Effector memory CD8-positive, alpha-beta T cell (primary cell): ENCODE results near the gene CALY.
"Not testable (repeated sequence)": the region's sequence is repeated elsewhere in the genome, so short reads cannot be mapped to it uniquely, and the experiment has no call there.

ENCODE experiments used
- ATAC-seq: fragments of 150-1000 bp; cut with Tn5 transposase; replicated peaks from 2 replicates; pipeline ENCODE4 v1.10.0; 2021; ENCODE audit warnings: mild to moderate bottlenecking, moderate library complexity
- DNase-seq, 3 experiments: peaks; one replicate each; pipeline ENCODE4 v3.0.0; 2021
- H3K27ac Mint-ChIP-seq, 2 donors: one replicate each; pipeline ENCODE4 v1.8.0; 2022; ENCODE audit warnings: mild to moderate bottlenecking in 2 of 2, mixed read lengths in 2 of 2, moderate library complexity in 2 of 2
- H3K27me3 Mint-ChIP-seq, 2 donors: one replicate each; pipeline ENCODE4 v1.8.0; 2022; ENCODE audit warnings: mixed read lengths in 2 of 2
- H3K36me3 Mint-ChIP-seq: one replicate; pipeline ENCODE4 v1.8.0; 2022; ENCODE audit warnings: mild to moderate bottlenecking, moderate library complexity, mixed read lengths; ENCODE audit not compliant: insufficient read depth
- H3K4me1 Mint-ChIP-seq, 2 donors: one replicate each; pipeline ENCODE4 v1.8.0; 2022; ENCODE audit warnings: low read depth in 2 of 2, mixed read lengths in 2 of 2
- H3K4me3 Mint-ChIP-seq, 2 donors: one replicate each; pipeline ENCODE4 v1.8.0; 2022; ENCODE audit warnings: mild to moderate bottlenecking in 2 of 2, mixed read lengths in 2 of 2, moderate library complexity in 2 of 2
- H3K9me3 Mint-ChIP-seq, 2 donors: one replicate each; pipeline ENCODE4 v1.8.0; 2022; ENCODE audit warnings: mixed read lengths in 2 of 2

CALY gene

DNA sequence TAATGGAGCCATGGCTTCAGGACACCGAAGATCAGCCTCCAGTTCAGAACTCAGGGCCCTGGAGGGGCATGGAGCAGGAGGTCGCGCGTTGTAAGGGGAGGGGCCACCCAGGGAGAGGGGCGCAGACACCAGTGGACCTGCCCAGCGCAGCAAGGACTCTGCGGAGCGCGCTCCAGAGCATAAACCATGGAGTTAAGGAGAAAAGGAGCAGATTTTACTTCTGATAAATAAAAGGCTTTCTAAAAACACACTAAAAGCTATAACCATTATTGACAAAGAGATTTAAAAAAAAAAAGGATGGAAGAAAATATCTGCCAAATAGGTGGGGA is 10.5 kb downstream of the CALY start:
- H3K36me3 Mint-ChIP-seq: peaks cover 5% of the 10 kb centered on the region
- H3K4me1 Mint-ChIP-seq: peaks cover 4 to 9% of the 10 kb centered on the region in 2 donors
- H3K4me3 Mint-ChIP-seq: peak overlapping the region in 1 of 2 donors; percentile 27
- ATAC-seq: no peak
- no peak overlapping the region for H3K27ac Mint-ChIP-seq
- no peak for DNase-seq
- H3K27me3 Mint-ChIP-seq: peaks cover 35 to 53% of the 10 kb centered on the region in 2 donors
- no peaks in the 10 kb centered on the region for H3K9me3 Mint-ChIP-seq

DNA sequence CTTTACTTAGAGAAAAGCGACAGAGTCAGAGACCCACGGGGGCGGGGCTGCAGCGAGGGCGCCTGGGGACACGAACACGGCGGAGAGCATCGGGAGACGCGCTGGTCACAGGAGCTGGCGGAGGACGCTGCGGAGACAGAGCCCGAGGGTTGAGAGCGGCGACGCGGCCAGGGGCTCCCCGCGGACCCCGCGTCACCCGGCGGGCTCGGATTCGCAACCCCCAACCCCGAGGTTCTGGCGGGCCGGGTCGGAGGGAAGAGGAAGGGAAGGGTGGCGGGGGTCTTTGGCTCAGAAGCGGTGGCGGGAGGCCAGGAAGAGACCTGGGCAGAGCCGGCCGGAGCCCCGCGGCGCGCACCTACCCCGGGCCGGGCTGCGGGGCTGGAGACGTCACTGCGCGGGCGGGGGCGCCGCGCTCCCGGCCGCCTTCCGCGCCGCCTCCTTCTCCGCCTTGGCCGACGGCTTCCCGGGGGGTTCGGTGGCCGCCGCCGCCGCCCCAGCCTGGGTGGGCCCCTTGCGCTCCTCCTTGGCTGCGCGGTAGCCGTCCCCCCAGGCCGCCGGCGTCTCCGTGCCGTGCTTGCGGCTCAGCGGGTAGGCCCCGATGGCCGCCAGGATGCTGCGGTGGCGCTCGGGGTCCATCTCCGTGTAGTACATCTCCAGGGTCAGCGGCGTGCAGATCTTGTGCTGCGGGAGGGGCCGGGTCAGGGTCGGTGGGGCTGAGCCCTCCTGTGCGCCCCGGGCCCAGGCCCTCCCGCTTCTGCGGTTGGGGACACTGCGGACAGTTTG is 11.1 kb downstream of the CALY start:
- peaks cover 4 to 9% of the 10 kb centered on the region in 2 donors for H3K4me1 Mint-ChIP-seq
- ATAC-seq: peak; percentile 20
- H3K27me3 Mint-ChIP-seq: peaks cover 35 to 53% of the 10 kb centered on the region in 2 donors
- peak overlapping the region; percentile 74 to 75 for H3K4me3 Mint-ChIP-seq
- H3K9me3 Mint-ChIP-seq: no peaks in the 10 kb centered on the region
- no peak for DNase-seq
- peak overlapping the region in 1 of 2 donors; percentile 67 for H3K27ac Mint-ChIP-seq
- peaks cover 5% of the 10 kb centered on the region for H3K36me3 Mint-ChIP-seq

GRCh38 chr10:133324857-133325260 is 11.8 kb downstream of the CALY start:
- no peak for ATAC-seq
- H3K4me3 Mint-ChIP-seq: peak overlapping the region; percentile 74 to 75
- DNase-seq: no peak
- H3K36me3 Mint-ChIP-seq: peaks cover 5% of the 10 kb centered on the region
- H3K27me3 Mint-ChIP-seq: peaks cover 34 to 51% of the 10 kb centered on the region in 2 donors
- H3K4me1 Mint-ChIP-seq: peaks cover 2 to 7% of the 10 kb centered on the region in 2 donors
- no peaks in the 10 kb centered on the region for H3K9me3 Mint-ChIP-seq
- peak overlapping the region in 1 of 2 donors; percentile 67 for H3K27ac Mint-ChIP-seq

DNA sequence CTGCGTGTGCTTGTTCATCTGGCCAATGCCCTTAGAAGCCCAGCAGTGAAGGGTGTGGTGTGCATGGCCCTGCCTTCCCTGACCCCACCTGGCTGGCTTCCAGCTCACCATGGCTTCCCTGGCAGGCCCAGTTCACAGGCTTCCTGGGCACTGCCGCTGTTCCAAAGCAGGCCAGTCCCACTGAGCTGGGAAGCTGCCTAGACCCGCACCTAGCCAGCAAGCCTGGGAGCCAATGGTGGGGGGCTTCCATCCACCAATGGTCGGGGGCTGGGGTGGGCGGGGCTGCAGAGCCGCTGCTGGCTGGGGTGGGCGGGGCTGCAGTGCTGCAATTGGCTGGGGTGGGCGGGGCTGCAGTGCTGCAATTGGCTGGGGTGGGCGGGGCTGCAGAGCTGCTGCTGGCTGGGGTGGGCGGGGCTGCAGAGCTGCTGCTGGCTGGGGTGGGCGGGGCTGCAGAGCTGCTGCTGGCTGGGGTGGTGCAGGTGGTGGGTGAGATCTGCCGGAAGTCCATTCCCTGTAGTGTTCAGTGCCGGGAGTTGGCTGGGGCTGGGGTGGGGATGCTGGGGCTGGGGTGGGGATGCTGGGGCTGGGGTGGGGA is 12.4 kb downstream of the CALY start:
- Mint-ChIP-seq H3K4me3 (no peak overlapping the region), H3K27ac (no peak overlapping the region), H3K36me3 (peaks cover 5% of the 10 kb centered on the region), H3K27me3 (peaks cover 28 to 48% of the 10 kb centered on the region in 2 donors), H3K9me3 (no peaks in the 10 kb centered on the region), H3K4me1 (peaks cover 0 to 8% of the 10 kb centered on the region in 2 donors)
- ATAC-seq (peak; percentile 82), DNase-seq (peak in 1 of 3 experiments; percentile 37)

GRCh38 chr10:133322064-133322709 is 14.5 kb downstream of the CALY start:
- peaks cover 0 to 11% of the 10 kb centered on the region in 2 donors for H3K4me1 Mint-ChIP-seq
- not testable (repeated sequence) for H3K36me3 Mint-ChIP-seq, H3K27ac Mint-ChIP-seq, DNase-seq, H3K4me3 Mint-ChIP-seq, ATAC-seq, H3K9me3 Mint-ChIP-seq
- peaks cover 20 to 33% of the 10 kb centered on the region in 2 donors for H3K27me3 Mint-ChIP-seq

DNA sequence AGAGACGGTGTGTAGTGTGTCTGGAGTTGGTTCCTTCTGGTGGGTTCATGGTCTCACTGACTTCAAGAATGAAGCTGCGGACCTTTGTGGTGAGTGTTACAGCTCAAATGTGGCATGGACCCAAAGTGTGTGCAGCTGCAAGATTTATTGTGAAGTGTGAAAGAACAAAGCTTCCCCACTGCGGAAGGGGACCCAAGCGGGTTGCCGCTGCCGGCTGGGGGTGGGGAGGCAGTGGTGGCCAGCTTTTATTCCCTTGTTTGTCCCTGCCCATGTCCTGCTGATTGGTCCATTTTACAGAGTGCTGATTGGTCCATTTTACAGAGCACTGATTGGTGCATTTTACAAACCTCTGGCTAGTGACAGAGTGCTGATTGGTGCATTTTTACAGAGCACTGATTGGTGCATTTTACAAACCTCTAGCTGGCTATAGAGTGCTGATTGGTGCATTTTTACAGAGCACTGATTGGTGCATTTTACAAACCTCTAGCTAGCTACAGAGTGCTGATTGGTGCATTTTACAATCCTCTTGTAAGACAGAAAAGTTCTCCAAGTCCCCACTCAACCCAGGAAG is 15.8 kb downstream of the CALY start:
- peaks cover 7 to 20% of the 10 kb centered on the region in 2 donors for H3K27me3 Mint-ChIP-seq
- not testable (repeated sequence) for H3K36me3 Mint-ChIP-seq, DNase-seq, H3K4me3 Mint-ChIP-seq, ATAC-seq, H3K4me1 Mint-ChIP-seq, H3K9me3 Mint-ChIP-seq, H3K27ac Mint-ChIP-seq

DNA sequence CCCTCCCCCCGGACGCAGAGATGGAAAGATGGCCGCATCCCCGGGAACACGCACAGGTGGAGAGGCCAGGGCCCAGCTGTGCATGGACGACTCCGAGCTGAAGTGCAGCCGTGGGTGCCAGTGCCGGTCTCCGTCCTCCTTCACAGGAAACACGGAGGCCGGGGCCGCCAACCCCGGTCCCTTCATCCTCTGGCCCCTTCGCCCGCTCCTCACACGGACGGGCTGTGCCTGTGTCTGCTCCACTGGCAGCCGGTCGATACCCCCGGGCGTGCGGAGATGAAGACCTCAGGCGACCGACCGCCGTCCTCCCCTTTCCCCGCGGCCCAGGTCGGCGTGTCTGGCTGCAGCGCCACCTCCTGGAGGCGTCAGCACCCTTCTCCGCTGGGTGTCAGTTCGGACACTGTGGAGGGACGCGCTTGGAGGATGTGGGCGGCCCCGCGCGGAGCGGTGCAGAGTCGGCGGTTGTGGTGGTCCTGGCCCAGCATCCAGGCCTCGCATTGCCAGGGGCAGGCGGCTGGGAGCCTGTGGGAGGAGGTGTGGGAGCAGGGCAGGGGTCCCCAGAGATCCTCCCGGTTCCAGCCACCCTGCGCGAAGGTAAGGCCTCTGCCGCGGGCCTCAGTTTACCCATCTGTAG is 18.1 kb downstream of the CALY start:
- DNase-seq (peak; percentile 64 to 71 (median 70)), ATAC-seq (peak; percentile 96)
- Mint-ChIP-seq H3K36me3 (peaks cover 4% of the 10 kb centered on the region), H3K4me3 (peak overlapping the region; percentile 40 to 41), H3K27me3 (peaks cover 0 to 9% of the 10 kb centered on the region in 2 donors), H3K9me3 (no peaks in the 10 kb centered on the region), H3K27ac (no peak overlapping the region), H3K4me1 (peaks cover 5 to 6% of the 10 kb centered on the region in 2 donors)

- no peak overlapping the region for H3K27ac Mint-ChIP-seq
- peaks cover 5 to 6% of the 10 kb centered on the region in 2 donors for H3K4me1 Mint-ChIP-seq
- ATAC-seq (no peak), DNase-seq (no peak)
- peaks cover 0 to 9% of the 10 kb centered on the region in 2 donors for H3K27me3 Mint-ChIP-seq
- H3K9me3 Mint-ChIP-seq: no peaks in the 10 kb centered on the region
- no peak overlapping the region for H3K4me3 Mint-ChIP-seq
- peaks cover 5% of the 10 kb centered on the region for H3K36me3 Mint-ChIP-seq
Observed at GRCh38 chr10:133316732-133317131, 20.0 kb downstream of the CALY start.

GRCh38 chr10:133316266-133316665 is 20.4 kb downstream of the CALY start:
- DNase-seq (no peak), ATAC-seq (no peak)
- Mint-ChIP-seq H3K4me1 (peaks cover 5 to 6% of the 10 kb centered on the region in 2 donors), H3K27ac (no peak overlapping the region), H3K27me3 (peaks cover 0 to 9% of the 10 kb centered on the region in 2 donors), H3K9me3 (no peaks in the 10 kb centered on the region), H3K4me3 (no peak overlapping the region), H3K36me3 (peaks cover 8% of the 10 kb centered on the region)

GRCh38 chr10:133315847-133316246 is 20.8 kb downstream of the CALY start:
- ATAC-seq (no peak), DNase-seq (no peak)
- H3K27ac Mint-ChIP-seq: no peak overlapping the region
- no peak overlapping the region for H3K4me3 Mint-ChIP-seq
- H3K4me1 Mint-ChIP-seq: peaks cover 5 to 6% of the 10 kb centered on the region in 2 donors
- H3K9me3 Mint-ChIP-seq: no peaks in the 10 kb centered on the region
- peaks cover 11% of the 10 kb centered on the region for H3K36me3 Mint-ChIP-seq
- H3K27me3 Mint-ChIP-seq: peaks cover 0 to 9% of the 10 kb centered on the region in 2 donors

DNA sequence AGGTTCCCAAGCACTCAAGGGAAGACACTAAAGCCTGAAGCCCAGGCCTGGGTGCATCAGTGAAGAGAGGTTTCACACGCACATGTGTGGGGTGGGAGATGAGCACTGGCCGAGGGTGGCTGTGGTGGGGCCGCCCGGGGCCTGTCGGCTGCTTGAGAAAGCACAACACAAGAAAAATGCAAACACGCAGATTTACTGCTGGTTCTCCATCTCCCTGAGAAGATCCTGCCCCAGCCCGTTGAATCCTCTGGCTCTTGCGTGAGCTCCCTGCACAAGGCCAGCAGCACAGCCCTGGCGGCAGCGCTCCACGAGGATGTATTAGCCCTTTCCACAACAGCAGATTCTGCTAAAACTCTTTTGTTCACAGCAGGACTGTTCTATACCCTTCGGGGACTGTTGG is 21.8 kb downstream of the CALY start:
- Mint-ChIP-seq H3K27me3 (peaks cover 0 to 9% of the 10 kb centered on the region in 2 donors), H3K36me3 (peaks cover 17% of the 10 kb centered on the region), H3K4me3 (no peak overlapping the region), H3K4me1 (peaks cover 5 to 6% of the 10 kb centered on the region in 2 donors), H3K9me3 (no peaks in the 10 kb centered on the region), H3K27ac (peak overlapping the region; percentile 33 to 50)
- ATAC-seq: no peak
- DNase-seq: no peak

DNA sequence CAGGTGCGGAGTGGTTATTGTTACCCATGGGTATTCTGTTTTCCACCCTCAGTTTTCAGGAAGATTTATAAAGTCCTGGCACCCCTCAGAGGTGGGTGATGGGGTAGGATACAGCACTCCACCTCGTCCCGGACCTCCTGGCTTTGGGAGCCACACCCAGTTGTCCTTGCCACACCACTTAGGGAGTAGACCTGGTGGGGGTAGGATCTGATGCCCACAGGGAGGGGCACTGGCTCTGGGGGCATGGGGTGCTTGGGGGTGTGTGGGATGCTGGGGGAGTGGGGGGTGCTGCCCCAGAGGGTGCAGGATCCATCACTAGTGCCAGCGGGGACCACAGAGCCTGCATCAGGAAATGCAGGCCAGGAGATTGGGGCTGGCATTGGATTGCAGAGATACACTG is 23.5 kb downstream of the CALY start:
- H3K9me3 Mint-ChIP-seq: no peaks in the 10 kb centered on the region

GRCh38 chr10:133312769-133313145 is 23.9 kb downstream of the CALY start:
- ATAC-seq: no peak
- no peaks in the 10 kb centered on the region for H3K9me3 Mint-ChIP-seq
- H3K27ac Mint-ChIP-seq: no peak overlapping the region
- H3K27me3 Mint-ChIP-seq: no peaks in the 10 kb centered on the region
- peaks cover 36% of the 10 kb centered on the region for H3K36me3 Mint-ChIP-seq
- DNase-seq: no peak
- no peak overlapping the region for H3K4me3 Mint-ChIP-seq
- peaks cover 6 to 11% of the 10 kb centered on the region in 2 donors for H3K4me1 Mint-ChIP-seq

More for the DNA sequence above, 23.5 kb downstream of the CALY start:
- peaks cover 1 to 7% of the 10 kb centered on the region in 2 donors for H3K4me1 Mint-ChIP-seq
- peaks cover 31% of the 10 kb centered on the region for H3K36me3 Mint-ChIP-seq
- no peak overlapping the region for H3K4me3 Mint-ChIP-seq
- ATAC-seq (no peak), DNase-seq (no peak)
- H3K27me3 Mint-ChIP-seq: no peaks in the 10 kb centered on the region
- H3K27ac Mint-ChIP-seq: no peak overlapping the region
